Suprapubic skin (tissue), 4 donors: ENCODE measurements around the gene USB1. TPM values are rescaled to one million over a fixed set of nuclear protein-coding genes. Genes with fewer than 3 reads are reported as not detected.

ENCODE experiments used
- DNase-seq, 2 donors: peaks; one replicate each; pipeline ENCODE4 v3.0.0-alpha.2; 2019; ENCODE audit warnings: low spot score in 2 of 2
- H3K27ac ChIP-seq: fragments of 200-600 bp; sonication (generic); one replicate; pipeline ENCODE4 v1.5.1; 2019
- H3K27me3 ChIP-seq: fragments of 200-600 bp; sonication (generic); one replicate; pipeline ENCODE4 v1.5.1; 2019
- H3K36me3 ChIP-seq: fragments of 200-600 bp; sonication (generic); one replicate; pipeline ENCODE4 v1.5.1; 2019
- H3K4me1 ChIP-seq: fragments of 200-600 bp; sonication (generic); one replicate; pipeline ENCODE4 v1.5.1; 2019
- H3K4me3 ChIP-seq: fragments of 200-600 bp; sonication (generic); one replicate; pipeline ENCODE4 v1.5.1; 2019; ENCODE audit warnings: mild to moderate bottlenecking
- H3K9me3 ChIP-seq: fragments of 200-600 bp; sonication (generic); one replicate; pipeline ENCODE4 v1.5.1; 2019
- EP300 ChIP-seq: sonication (generic); formaldehyde crosslinking; IDR thresholded peaks from one replicate; pipeline ENCODE4 v1.6.1; 2017; ENCODE audit warnings: antibody characterized with exemption
- POLR2A ChIP-seq, 2 donors: fragments of 450-650 bp; IDR thresholded peaks; one replicate each; pipeline ENCODE4 v1.6.1; 2017; ENCODE audit warnings: antibody characterized with exemption in 2 of 2, mild to moderate bottlenecking in 2 of 2, moderate library complexity in 2 of 2
- POLR2AphosphoS5 ChIP-seq, 3 donors: sonication (generic); formaldehyde crosslinking; IDR thresholded peaks; one replicate each; pipeline ENCODE4 v1.6.1; 2017; ENCODE audit warnings: antibody characterized with exemption in 3 of 3
- WGBS: methylation state at CpG from one replicate; pipeline ENCODE4 v1.1.5; 2018; 5-methylcytosine and 5-hydroxymethylcytosine counted together
- total RNA-seq, 4 donors: library from RNA; depleted of rRNA; stranded (reverse); fragments of >200 nt; gene quantifications; one replicate each; pipeline ENCODE4 v1.1.0, GENCODE V29; 2016
- TF ChIP-seq, protein P1 (sequence below), 2 donors: fragments of 200-600 bp in 1 of 2; fragments of 450-650 bp in 1 of 2; sonication (generic) in 1 of 2; IDR thresholded peaks; one replicate each; pipeline ENCODE4 v1.5.1; 2016 to 2019; ENCODE audit warnings: antibody characterized with exemption in 2 of 2, mild to moderate bottlenecking in 1 of 2, moderate library complexity in 1 of 2

Gene USB1
- total RNA-seq, 4 donors from 2014 or later = 16.1 to 36.5 (median 19.8) TPM

DNA sequence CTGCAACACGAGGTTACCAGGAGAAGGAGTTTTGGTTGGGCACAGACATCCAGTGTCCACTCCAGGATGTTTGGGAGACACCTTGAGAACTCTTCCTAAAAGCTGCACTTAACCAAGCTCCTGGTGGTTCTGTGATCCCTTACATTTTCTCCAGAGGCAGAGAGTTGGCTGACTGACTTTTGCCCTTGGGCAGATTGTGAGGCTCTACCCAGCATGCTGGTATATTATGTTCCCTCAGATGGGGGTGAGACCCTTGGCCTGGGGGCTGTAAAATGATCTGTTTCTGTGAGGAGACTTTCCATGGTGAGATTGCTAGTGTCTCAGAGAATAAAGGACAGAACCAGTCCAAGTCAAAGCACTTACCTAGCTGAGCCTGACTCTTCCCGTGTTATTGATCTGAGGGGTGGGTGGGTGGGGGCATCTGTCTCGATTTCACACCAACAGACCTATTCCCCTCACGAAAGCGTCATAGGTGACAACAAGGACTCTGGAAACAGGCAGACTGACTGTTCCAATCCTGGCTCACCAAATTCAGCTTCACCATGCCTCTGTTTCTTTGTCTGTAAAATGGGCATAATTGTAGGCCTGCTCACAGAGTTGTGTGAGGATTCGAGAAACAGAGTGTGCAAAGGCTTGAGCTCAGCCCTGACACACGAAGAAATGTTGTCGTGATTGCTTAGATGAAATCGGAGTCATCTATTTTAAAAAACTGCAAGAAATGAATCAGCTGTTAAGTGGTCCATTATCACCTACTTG lies 12.2 kb downstream of the USB1 start:
- TF ChIP-seq EP300 = no peak
- TF ChIP-seq POLR2AphosphoS5 (IDR thresholded peaks at IDR 0.05) = no peak
- TF ChIP-seq, protein P1, sequence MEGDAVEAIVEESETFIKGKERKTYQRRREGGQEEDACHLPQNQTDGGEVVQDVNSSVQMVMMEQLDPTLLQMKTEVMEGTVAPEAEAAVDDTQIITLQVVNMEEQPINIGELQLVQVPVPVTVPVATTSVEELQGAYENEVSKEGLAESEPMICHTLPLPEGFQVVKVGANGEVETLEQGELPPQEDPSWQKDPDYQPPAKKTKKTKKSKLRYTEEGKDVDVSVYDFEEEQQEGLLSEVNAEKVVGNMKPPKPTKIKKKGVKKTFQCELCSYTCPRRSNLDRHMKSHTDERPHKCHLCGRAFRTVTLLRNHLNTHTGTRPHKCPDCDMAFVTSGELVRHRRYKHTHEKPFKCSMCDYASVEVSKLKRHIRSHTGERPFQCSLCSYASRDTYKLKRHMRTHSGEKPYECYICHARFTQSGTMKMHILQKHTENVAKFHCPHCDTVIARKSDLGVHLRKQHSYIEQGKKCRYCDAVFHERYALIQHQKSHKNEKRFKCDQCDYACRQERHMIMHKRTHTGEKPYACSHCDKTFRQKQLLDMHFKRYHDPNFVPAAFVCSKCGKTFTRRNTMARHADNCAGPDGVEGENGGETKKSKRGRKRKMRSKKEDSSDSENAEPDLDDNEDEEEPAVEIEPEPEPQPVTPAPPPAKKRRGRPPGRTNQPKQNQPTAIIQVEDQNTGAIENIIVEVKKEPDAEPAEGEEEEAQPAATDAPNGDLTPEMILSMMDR (IDR thresholded peaks at IDR 0.05) = no peak
- no peak for TF ChIP-seq POLR2A (IDR thresholded peaks at IDR 0.05)
- 94% methylated on average over 9 of the region's 9 CpGs for WGBS
- peaks cover 53% of the 10 kb centered on the region for H3K36me3 ChIP-seq

DNA sequence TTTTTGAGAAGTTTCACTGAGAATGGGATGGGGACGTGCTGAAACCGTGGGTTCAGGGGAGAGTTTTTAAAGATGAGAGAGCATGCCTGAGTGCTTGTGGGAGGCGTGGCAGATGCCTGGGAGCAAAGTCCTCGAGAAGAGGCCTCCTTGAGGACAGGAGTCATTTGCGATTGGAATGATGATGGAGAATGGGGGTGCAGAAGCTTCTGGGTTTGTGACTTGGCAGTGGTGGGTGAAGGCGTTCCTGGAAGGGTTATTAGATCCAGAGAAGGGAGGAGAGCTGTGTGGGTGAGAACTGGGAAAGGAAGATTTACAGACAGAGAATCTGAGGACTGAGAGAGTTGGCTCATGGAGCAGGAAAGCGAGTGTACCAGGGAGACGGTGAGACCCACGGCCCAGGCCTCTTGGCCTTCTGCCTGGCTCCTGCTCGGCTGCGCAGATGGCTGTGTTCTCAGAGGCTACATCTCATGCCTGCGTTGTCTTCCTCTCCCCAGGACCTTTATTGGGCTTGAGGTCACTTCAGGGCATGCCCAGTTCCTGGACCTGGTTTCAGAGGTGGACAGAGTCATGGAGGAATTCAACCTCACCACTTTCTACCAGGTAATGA lies 15.7 kb downstream of the USB1 start:
- H3K36me3 ChIP-seq = peaks cover 46% of the 10 kb centered on the region
- TF ChIP-seq POLR2AphosphoS5 (IDR thresholded peaks at IDR 0.05) = no peak
- TF ChIP-seq, protein P1 (IDR thresholded peaks at IDR 0.05) = no peak
- no peak for TF ChIP-seq POLR2A (IDR thresholded peaks at IDR 0.05)
- no peak for TF ChIP-seq EP300
- WGBS = 63% methylated on average over 12 of the region's 12 CpGs

More for the DNA sequence above, 12.2 kb downstream of the USB1 start:
- Histone ChIP-seq H3K27ac (no peak overlapping the region), H3K27me3 (no peaks in the 10 kb centered on the region), H3K4me3 (no peak overlapping the region), H3K9me3 (no peaks in the 10 kb centered on the region), H3K4me1 (no peaks in the 10 kb centered on the region)
- no peak for DNase-seq

DNA sequence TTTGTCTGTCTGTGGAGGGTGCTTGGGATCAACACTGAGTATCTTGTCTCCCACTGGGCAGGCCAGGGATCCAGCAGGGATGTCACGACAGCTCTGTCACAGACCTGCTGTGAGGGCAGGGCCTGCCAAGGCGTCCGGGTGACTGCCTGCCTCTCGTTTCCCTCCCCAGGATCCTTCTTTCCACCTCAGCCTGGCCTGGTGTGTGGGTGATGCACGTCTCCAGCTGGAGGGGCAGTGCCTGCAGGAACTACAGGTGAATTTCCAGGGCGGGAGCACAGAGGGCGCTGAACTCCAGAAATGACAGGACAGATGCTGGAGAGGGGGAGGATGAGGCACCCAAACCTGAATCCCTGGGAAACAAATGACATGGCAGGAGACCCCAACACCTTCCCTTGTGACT lies 17.6 kb downstream of the USB1 start:
- no peaks in the 10 kb centered on the region for H3K9me3 ChIP-seq

More for the DNA sequence above, 15.7 kb downstream of the USB1 start:
- Histone ChIP-seq H3K4me3 (no peak overlapping the region), H3K4me1 (peaks cover 10% of the 10 kb centered on the region), H3K27me3 (no peaks in the 10 kb centered on the region), H3K9me3 (no peaks in the 10 kb centered on the region), H3K27ac (no peak overlapping the region)
- DNase-seq = no peak

DNA sequence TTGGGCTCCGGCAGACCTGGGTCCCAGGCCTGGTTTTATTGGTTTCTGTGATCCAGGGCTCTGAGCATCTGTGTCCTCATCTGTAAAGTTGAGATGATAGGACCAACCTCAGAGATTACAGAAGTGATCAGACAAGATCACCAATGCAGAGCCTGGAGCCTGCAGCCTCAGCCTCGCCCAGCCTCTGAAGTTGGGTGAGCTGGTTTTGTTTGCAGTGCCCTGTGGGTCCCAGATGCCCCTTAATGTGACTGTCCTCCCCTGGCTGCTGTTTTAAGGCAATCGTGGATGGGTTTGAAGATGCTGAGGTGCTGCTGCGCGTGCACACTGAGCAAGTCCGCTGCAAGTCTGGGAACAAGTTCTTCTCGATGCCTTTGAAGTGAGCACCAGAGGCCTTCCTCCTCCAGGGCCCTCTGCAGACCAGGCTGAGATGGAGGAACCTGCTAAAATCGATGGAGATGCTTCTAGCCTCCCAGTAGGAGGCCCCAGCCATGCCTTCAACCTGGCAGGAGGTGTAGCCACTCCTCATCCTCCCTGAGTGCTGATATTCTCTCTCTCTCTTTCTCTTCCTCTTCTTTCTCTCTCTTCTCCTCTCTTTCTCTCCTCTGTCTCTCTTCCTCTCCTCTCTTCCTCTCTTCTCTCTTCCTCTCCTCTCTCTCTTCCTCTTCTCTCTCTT lies 18.8 kb downstream of the USB1 start:
- Histone ChIP-seq H3K27ac (no peak overlapping the region), H3K4me3 (no peak overlapping the region), H3K4me1 (peaks cover 30% of the 10 kb centered on the region), H3K9me3 (no peaks in the 10 kb centered on the region), H3K36me3 (peaks cover 26% of the 10 kb centered on the region), H3K27me3 (no peaks in the 10 kb centered on the region)
- 73% methylated on average over 4 of the region's 8 CpGs for WGBS
- TF ChIP-seq, protein P1 (IDR thresholded peaks at IDR 0.05) = no peak
- DNase-seq = no peak

More for the DNA sequence above, 17.6 kb downstream of the USB1 start:
- Histone ChIP-seq H3K36me3 (peaks cover 33% of the 10 kb centered on the region), H3K4me1 (peaks cover 22% of the 10 kb centered on the region), H3K27me3 (no peaks in the 10 kb centered on the region), H3K27ac (no peak overlapping the region), H3K4me3 (no peak overlapping the region)
- TF ChIP-seq EP300 (no peak), POLR2A (IDR thresholded peaks at IDR 0.05) (no peak), POLR2AphosphoS5 (IDR thresholded peaks at IDR 0.05) (no peak)
- TF ChIP-seq, protein P1 (IDR thresholded peaks at IDR 0.05) = no peak
- DNase-seq = no peak
- 84% methylated on average over 6 of the region's 7 CpGs for WGBS
